Thyroid gland (tissue), 4 donors: ENCODE data around the gene RASGRF1.

ENCODE experiments used
- POLR2A ChIP-seq, 2 donors: fragments of 450-650 bp; IDR thresholded peaks; one replicate each; pipeline ENCODE4 v1.6.1; 2017; ENCODE audit warnings: antibody characterized with exemption in 2 of 2, mild to moderate bottlenecking in 2 of 2, moderate library complexity in 1 of 2
- TF ChIP-seq, protein P1 (sequence below), 6 experiments: fragments of 200-600 bp in 3 of 6; fragments of 450-650 bp in 3 of 6; sonication (generic) in 3 of 6; IDR thresholded peaks; one replicate each; pipeline ENCODE4 v1.5.1; 2016 to 2019; ENCODE audit warnings: antibody characterized with exemption in 6 of 6, mild to moderate bottlenecking in 2 of 6, inconsistent platforms in 1 of 6, moderate library complexity in 1 of 6

DNA sequence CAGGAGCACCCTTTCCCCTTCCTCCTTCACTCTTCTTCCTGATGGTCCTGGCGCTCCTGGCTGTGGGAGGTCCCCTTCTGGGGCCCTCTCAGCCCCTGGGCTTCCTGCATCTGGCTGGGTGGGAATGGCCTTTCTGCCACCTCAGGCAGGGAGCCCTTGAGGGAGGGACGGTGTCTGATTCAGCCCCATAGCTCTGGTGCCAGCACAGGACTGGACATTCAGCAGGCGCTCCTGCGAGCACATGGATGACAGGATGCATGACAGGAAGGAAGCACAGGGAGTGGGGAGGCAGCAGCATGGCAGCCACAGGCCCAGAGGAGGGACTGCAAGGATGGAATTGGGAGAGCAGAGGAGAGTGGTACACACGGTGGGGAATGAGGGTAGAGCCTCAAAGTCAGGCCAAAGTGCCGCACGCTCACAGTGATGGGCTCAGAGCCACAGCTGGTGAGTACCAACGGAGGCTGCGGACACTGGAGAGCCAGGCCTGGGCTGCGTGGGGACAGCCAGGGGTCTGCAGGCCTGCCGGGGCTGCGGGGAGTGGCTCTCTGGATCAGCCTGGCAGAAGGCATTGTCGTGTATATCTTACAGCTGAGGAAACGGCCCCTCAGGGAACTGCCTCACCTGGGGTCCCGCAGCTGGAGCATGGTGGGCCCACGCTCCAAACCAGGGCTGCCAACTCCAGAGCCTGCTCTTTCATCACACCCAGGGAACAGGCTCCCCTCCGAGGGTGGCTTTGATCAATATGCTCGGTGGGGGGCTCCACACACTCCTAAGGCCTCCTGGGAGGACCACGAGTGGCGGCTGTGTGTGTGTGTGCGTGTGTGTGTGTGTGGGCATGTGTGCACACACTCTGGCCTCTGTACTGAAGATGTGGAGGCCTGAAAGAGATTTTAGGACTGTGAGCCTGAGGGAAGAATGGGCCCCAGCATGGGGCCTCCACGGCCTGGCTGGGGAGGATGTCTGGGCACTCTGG lies 94.4 kb downstream of the RASGRF1 start:
- no peak for TF ChIP-seq POLR2A (IDR thresholded peaks at IDR 0.05)
- TF ChIP-seq, protein P1, sequence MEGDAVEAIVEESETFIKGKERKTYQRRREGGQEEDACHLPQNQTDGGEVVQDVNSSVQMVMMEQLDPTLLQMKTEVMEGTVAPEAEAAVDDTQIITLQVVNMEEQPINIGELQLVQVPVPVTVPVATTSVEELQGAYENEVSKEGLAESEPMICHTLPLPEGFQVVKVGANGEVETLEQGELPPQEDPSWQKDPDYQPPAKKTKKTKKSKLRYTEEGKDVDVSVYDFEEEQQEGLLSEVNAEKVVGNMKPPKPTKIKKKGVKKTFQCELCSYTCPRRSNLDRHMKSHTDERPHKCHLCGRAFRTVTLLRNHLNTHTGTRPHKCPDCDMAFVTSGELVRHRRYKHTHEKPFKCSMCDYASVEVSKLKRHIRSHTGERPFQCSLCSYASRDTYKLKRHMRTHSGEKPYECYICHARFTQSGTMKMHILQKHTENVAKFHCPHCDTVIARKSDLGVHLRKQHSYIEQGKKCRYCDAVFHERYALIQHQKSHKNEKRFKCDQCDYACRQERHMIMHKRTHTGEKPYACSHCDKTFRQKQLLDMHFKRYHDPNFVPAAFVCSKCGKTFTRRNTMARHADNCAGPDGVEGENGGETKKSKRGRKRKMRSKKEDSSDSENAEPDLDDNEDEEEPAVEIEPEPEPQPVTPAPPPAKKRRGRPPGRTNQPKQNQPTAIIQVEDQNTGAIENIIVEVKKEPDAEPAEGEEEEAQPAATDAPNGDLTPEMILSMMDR (IDR thresholded peaks at IDR 0.05): no peak
